Mammary epithelial cell (primary cell): Measurements from ENCODE around the gene RBP5.

ENCODE experiments used
- EZH2 ChIP-seq: IDR thresholded peaks from 2 replicates; pipeline ENCODE4 v1.6.1; 2012; ENCODE audit warnings: low read length, inconsistent platforms, borderline replicate concordance
- TF ChIP-seq, protein P1 (sequence below), 2 donors: IDR thresholded peaks in 1 of 2; conservative IDR thresholded peaks in 1 of 2; 2 replicates each; pipeline ENCODE4 v1.5.1; 2011 to 2012; ENCODE audit warnings: inconsistent platforms in 2 of 2, low read length in 2 of 2, mild to moderate bottlenecking in 2 of 2, control low read depth in 1 of 2, low read depth in 1 of 2; ENCODE audit not compliant: insufficient read depth in 1 of 2; ENCODE audit errors: extremely low read depth in 1 of 2

DNA sequence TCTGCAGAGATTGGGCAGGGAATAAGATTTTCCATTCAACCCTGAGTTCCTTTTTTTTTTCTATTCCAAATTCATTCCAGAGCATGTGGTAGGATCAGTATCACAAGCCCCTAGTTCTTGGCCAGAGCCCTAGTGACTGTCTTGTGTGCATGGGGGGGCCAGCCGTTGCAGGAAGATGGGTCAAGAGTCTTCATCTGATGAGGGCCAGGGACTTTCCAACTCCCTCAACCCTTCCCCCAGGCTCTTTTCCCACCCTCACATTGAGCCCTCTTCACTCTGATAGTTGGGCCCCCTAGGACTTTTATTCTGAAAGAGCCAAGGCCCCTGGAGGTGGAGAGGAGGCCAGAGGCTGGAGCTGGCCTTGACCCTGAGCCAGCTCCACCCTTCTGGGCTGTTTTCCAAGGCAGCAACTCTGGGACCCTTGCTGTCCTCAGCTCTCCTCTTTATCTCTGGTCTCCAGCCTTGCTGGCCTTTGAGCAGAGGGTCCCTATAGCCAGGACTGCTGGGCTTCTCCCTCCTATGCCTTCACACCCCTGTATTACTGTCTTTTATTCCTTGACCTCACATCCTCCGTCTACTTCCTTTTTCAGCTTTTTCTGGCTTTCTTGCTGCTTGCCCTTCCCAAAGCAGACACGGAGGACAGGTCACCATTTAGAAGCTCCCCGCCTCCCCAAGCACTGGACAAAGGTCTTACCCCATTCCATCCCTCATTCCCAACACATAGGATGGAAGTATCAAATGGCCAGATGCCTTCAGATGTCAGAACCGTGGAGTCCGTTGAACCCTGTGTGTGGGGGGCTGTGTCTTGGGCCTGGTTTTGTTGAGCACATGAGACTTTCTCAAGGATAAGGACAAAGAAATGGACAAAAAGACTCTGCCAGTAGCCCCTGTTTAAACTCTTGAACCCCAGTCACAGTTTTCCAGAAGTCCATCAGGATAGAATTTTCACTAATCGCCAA lies 5.6 kb downstream of the RBP5 start:
- TF ChIP-seq, protein P1, sequence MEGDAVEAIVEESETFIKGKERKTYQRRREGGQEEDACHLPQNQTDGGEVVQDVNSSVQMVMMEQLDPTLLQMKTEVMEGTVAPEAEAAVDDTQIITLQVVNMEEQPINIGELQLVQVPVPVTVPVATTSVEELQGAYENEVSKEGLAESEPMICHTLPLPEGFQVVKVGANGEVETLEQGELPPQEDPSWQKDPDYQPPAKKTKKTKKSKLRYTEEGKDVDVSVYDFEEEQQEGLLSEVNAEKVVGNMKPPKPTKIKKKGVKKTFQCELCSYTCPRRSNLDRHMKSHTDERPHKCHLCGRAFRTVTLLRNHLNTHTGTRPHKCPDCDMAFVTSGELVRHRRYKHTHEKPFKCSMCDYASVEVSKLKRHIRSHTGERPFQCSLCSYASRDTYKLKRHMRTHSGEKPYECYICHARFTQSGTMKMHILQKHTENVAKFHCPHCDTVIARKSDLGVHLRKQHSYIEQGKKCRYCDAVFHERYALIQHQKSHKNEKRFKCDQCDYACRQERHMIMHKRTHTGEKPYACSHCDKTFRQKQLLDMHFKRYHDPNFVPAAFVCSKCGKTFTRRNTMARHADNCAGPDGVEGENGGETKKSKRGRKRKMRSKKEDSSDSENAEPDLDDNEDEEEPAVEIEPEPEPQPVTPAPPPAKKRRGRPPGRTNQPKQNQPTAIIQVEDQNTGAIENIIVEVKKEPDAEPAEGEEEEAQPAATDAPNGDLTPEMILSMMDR (conservative IDR thresholded peaks at IDR 0.05 in 1 of 2, IDR thresholded peaks at IDR 0.05 in 1 of 2; ENCODE audit: extremely low read depth in 1 of 2, insufficient read depth in 1 of 2, low read depth in 1 of 2, low read length in 2 of 2), result no peak
- TF ChIP-seq EZH2, result no peak
